ENCODE data around the gene SYNPR. TPM values are rescaled to one million over a fixed set of nuclear protein-coding genes. Genes with fewer than 3 reads are reported as not detected.
A peak's percentile ranks its signal among the peaks of the same experiment; 100 is the strongest.

Gene SYNPR
- total RNA-seq, 1 donor: not detected

- no peaks in the 10 kb centered on the region for H3K79me2 ChIP-seq (ENCODE audit: insufficient read depth, low read length)
- H3K27ac ChIP-seq (ENCODE audit: low read depth, low read length): no peak within 1 kb of the TSS
- TF ChIP-seq CTCF (IDR thresholded peaks at IDR 0.05; ENCODE audit: extremely low read depth, low read depth, low read length): no peak
- H4K20me1 ChIP-seq (ENCODE audit: insufficient read depth, low read length): no peaks in the 10 kb centered on the region
- no peaks in the 10 kb centered on the region for H3K27me3 ChIP-seq (ENCODE audit: insufficient read depth, low read length)
- peaks cover 25% of the 10 kb centered on the region for H3K4me1 ChIP-seq (ENCODE audit: insufficient read depth, low read length)
- no peak within 1 kb of the TSS for H3K4me3 ChIP-seq (ENCODE audit: insufficient read depth, low read length)
- no peak within 1 kb of the TSS for H3K4me2 ChIP-seq (ENCODE audit: insufficient read depth, low read length)
- H2AFZ ChIP-seq (ENCODE audit: low read length): no peak within 1 kb of the TSS
- no peak for DNase-seq (ENCODE audit: insufficient read length, low spot score, missing footprints)
- H3K36me3 ChIP-seq (ENCODE audit: insufficient read depth, low read length): no peaks in the 10 kb centered on the region
- no peaks in the 10 kb centered on the region for H3K9me3 ChIP-seq (ENCODE audit: low read depth, low read length)
Measured at GRCh38 chr3:63652066-63652725, 374.1 kb downstream of the SYNPR start, which contains the start of gene SNTN. Gene SNTN, plus strand, starts transcription at chr3:63652675. Its CDS starts 13 bp downstream, at chr3:63652688.

- H3K4me1 ChIP-seq (ENCODE audit: insufficient read depth, low read length): peaks cover 28% of the 10 kb centered on the region
- H3K79me2 ChIP-seq (ENCODE audit: insufficient read depth, low read length): no peaks in the 10 kb centered on the region
- no peaks in the 10 kb centered on the region for H3K36me3 ChIP-seq (ENCODE audit: insufficient read depth, low read length)
- H3K27ac ChIP-seq (ENCODE audit: low read depth, low read length): peak overlapping the region; percentile 88
- no peak for TF ChIP-seq CTCF (IDR thresholded peaks at IDR 0.05; ENCODE audit: extremely low read depth, low read depth, low read length)
- no peak overlapping the region for H3K4me2 ChIP-seq (ENCODE audit: insufficient read depth, low read length)
- no peak overlapping the region for H3K4me3 ChIP-seq (ENCODE audit: insufficient read depth, low read length)
- H3K9me3 ChIP-seq (ENCODE audit: low read depth, low read length): no peaks in the 10 kb centered on the region
- DNase-seq (ENCODE audit: insufficient read length, low spot score, missing footprints): no peak
- H3K27me3 ChIP-seq (ENCODE audit: insufficient read depth, low read length): no peaks in the 10 kb centered on the region
- H2AFZ ChIP-seq (ENCODE audit: low read length): no peak overlapping the region
- no peaks in the 10 kb centered on the region for H4K20me1 ChIP-seq (ENCODE audit: insufficient read depth, low read length)
Measured at GRCh38 chr3:63654211-63654610, 376.1 kb downstream of the SYNPR start.

GRCh38 chr3:63654931-63655330, 376.8 kb downstream of the SYNPR start:
- H3K27ac ChIP-seq (ENCODE audit: low read depth, low read length): peak overlapping the region; percentile 88
- H3K27me3 ChIP-seq (ENCODE audit: insufficient read depth, low read length): no peaks in the 10 kb centered on the region
- no peak overlapping the region for H2AFZ ChIP-seq (ENCODE audit: low read length)
- H3K36me3 ChIP-seq (ENCODE audit: insufficient read depth, low read length): no peaks in the 10 kb centered on the region
- H3K4me1 ChIP-seq (ENCODE audit: insufficient read depth, low read length): peaks cover 28% of the 10 kb centered on the region
- DNase-seq (ENCODE audit: insufficient read length, low spot score, missing footprints): no peak
- H3K9me3 ChIP-seq (ENCODE audit: low read depth, low read length): no peaks in the 10 kb centered on the region
- H3K4me3 ChIP-seq (ENCODE audit: insufficient read depth, low read length): no peak overlapping the region
- no peaks in the 10 kb centered on the region for H3K79me2 ChIP-seq (ENCODE audit: insufficient read depth, low read length)
- TF ChIP-seq CTCF (IDR thresholded peaks at IDR 0.05; ENCODE audit: extremely low read depth, low read depth, low read length): no peak
- H4K20me1 ChIP-seq (ENCODE audit: insufficient read depth, low read length): no peaks in the 10 kb centered on the region
- H3K4me2 ChIP-seq (ENCODE audit: insufficient read depth, low read length): peak overlapping the region; percentile 15

GRCh38 chr3:63655519-63655918, 377.4 kb downstream of the SYNPR start:
- H3K79me2 ChIP-seq (ENCODE audit: insufficient read depth, low read length): no peaks in the 10 kb centered on the region
- H4K20me1 ChIP-seq (ENCODE audit: insufficient read depth, low read length): no peaks in the 10 kb centered on the region
- H3K4me3 ChIP-seq (ENCODE audit: insufficient read depth, low read length): no peak overlapping the region
- H3K9me3 ChIP-seq (ENCODE audit: low read depth, low read length): no peaks in the 10 kb centered on the region
- H3K4me2 ChIP-seq (ENCODE audit: insufficient read depth, low read length): peak overlapping the region; percentile 15
- H3K4me1 ChIP-seq (ENCODE audit: insufficient read depth, low read length): peaks cover 28% of the 10 kb centered on the region
- H3K36me3 ChIP-seq (ENCODE audit: insufficient read depth, low read length): no peaks in the 10 kb centered on the region
- no peak overlapping the region for H2AFZ ChIP-seq (ENCODE audit: low read length)
- TF ChIP-seq CTCF (IDR thresholded peaks at IDR 0.05; ENCODE audit: extremely low read depth, low read depth, low read length): no peak
- peak overlapping the region; percentile 88 for H3K27ac ChIP-seq (ENCODE audit: low read depth, low read length)
- DNase-seq (ENCODE audit: insufficient read length, low spot score, missing footprints): peak; percentile 11
- no peaks in the 10 kb centered on the region for H3K27me3 ChIP-seq (ENCODE audit: insufficient read depth, low read length)
